H1 (cell line): ENCODE measurements around the gene MFNG. TPM values are rescaled to one million over a fixed set of nuclear protein-coding genes. Genes with fewer than 3 reads are reported as not detected.

ENCODE experiments used
- CTCF ChIA-PET: fragments of 300-600 bp; sonication (Branson Sonifier 250); formaldehyde crosslinking; loops from one replicate; lab custom pipeline; 2021; ENCODE audit not compliant: partially characterized antibody; lab: Charles Lee
- POLR2A ChIA-PET: fragments of 300-600 bp; sonication (Branson Sonifier 250); formaldehyde crosslinking; loops from one replicate; lab custom pipeline; 2021; ENCODE audit warnings: inconsistent platforms; ENCODE audit not compliant: partially characterized antibody; lab: Charles Lee
- DNase-seq, 2 experiments: peaks; one replicate each; pipeline versions ENCODE4 v3.0.0 to v3.0.0-alpha.2; 2010 to 2022; ENCODE audit warnings: low spot score in 2 of 2, low read depth in 1 of 2, mixed read lengths in 1 of 2
- FAIRE-seq: peaks from 2 replicates; lab custom pipeline; 2011; peaks lifted over from hg19 to GRCh38; lab: Jason Lieb, UNC
- H2AFZ ChIP-seq: 2 replicates; pipeline ENCODE4 v1.8.1; 2012; ENCODE audit warnings: low read length, inconsistent platforms
- H2AK5ac ChIP-seq: 2 replicates; pipeline ENCODE4 v1.6.1; 2013; ENCODE audit warnings: low read depth, low read length
- H2BK120ac ChIP-seq: replicated peaks from 2 replicates; pipeline ENCODE3; 2013; ENCODE audit warnings: low read depth, low read length, inconsistent platforms
- H2BK12ac ChIP-seq: 2 replicates; pipeline ENCODE4 v1.6.1; 2013; ENCODE audit warnings: low read depth, low read length
- H2BK15ac ChIP-seq: 2 replicates; pipeline ENCODE4 v1.6.1; 2013; ENCODE audit warnings: low read length
- H2BK20ac ChIP-seq: 2 replicates; pipeline ENCODE4 v1.6.1; 2013; ENCODE audit warnings: low read length
- H2BK5ac ChIP-seq: 2 replicates; pipeline ENCODE4 v1.6.1; 2013; ENCODE audit warnings: low read depth, low read length
- H3K14ac ChIP-seq: 2 replicates; pipeline ENCODE4 v1.6.1; 2013; ENCODE audit warnings: inconsistent platforms; ENCODE audit not compliant: insufficient read length
- H3K18ac ChIP-seq: 2 replicates; pipeline ENCODE4 v1.6.1; 2013; ENCODE audit warnings: low read length; ENCODE audit errors: extremely low read depth
- H3K23ac ChIP-seq: 2 replicates; pipeline ENCODE4 v1.6.1; 2013; ENCODE audit warnings: inconsistent platforms; ENCODE audit not compliant: insufficient read length
- H3K23me2 ChIP-seq: 2 replicates; pipeline ENCODE4 v1.6.1; 2013; ENCODE audit warnings: low read depth, low read length
- H3K27ac ChIP-seq: 2 replicates; pipeline ENCODE4 v1.6.1; 2011; ENCODE audit warnings: low read depth, low read length, inconsistent platforms
- H3K27me3 ChIP-seq, 4 experiments: replicated peaks in 1 of 4; 1 replicate in 1 of 4; 2 replicates in 3 of 4; pipeline versions ENCODE4 v1.6.1 to v1.8.1; 2011 to 2013; ENCODE audit warnings: low read length in 3 of 4, mild to moderate bottlenecking in 3 of 4, inconsistent platforms in 2 of 4, mixed read lengths in 2 of 4, moderate library complexity in 1 of 4; ENCODE audit not compliant: control insufficient read depth in 3 of 4, insufficient read depth in 3 of 4; ENCODE audit errors: extremely low read depth in 1 of 4
- H3K36me3 ChIP-seq, 4 experiments: 2 replicates each; pipeline versions ENCODE4 v1.6.1 to v1.8.1; 2011 to 2013; ENCODE audit warnings: mild to moderate bottlenecking in 4 of 4, low read length in 3 of 4, moderate library complexity in 2 of 4, control low read depth in 1 of 4, inconsistent platforms in 1 of 4; ENCODE audit not compliant: insufficient read depth in 4 of 4, control insufficient read depth in 2 of 4
- H3K4ac ChIP-seq: replicated peaks from 2 replicates; pipeline ENCODE3; 2013; ENCODE audit warnings: low read length, low read depth, mixed read lengths, inconsistent platforms; ENCODE audit not compliant: insufficient read length
- H3K4me1 ChIP-seq, 4 experiments: replicated peaks in 1 of 4; 1 replicate in 1 of 4; 2 replicates in 3 of 4; pipeline versions ENCODE4 v1.6.1 to v1.8.1; 2011 to 2013; ENCODE audit warnings: low read length in 3 of 4, inconsistent platforms in 2 of 4, mixed read lengths in 1 of 4; ENCODE audit not compliant: insufficient read depth in 4 of 4, control insufficient read depth in 3 of 4
- H3K4me2 ChIP-seq, 2 experiments: 2 replicates each; pipeline versions ENCODE4 v1.6.1 to v1.8.1; 2011 to 2013; ENCODE audit warnings: low read depth in 2 of 2, low read length in 2 of 2, control low read depth in 1 of 2, inconsistent platforms in 1 of 2, mild to moderate bottlenecking in 1 of 2; ENCODE audit not compliant: insufficient read depth in 1 of 2
- H3K4me3 ChIP-seq, 4 experiments: fragments of 200-600, 300-600 bp in 1 of 4; sonication (generic), shearing (Covaris generic), sonication (Bioruptor Twin) in 1 of 4; 2 replicates each; pipeline versions ENCODE4 v1.5.1 to v1.8.1; 2011 to 2016; ENCODE audit warnings: low read length in 4 of 4, low read depth in 3 of 4, control low read depth in 2 of 4, inconsistent platforms in 2 of 4, mild to moderate bottlenecking in 2 of 4, mixed read lengths in 1 of 4, moderate library complexity in 1 of 4; ENCODE audit not compliant: insufficient read depth in 2 of 4; ENCODE audit errors: extremely low read depth in 1 of 4
- H3K56ac ChIP-seq: replicated peaks from 2 replicates; pipeline ENCODE3; 2013; ENCODE audit warnings: low read depth, mild to moderate bottlenecking, mixed read lengths, low read length, inconsistent platforms; ENCODE audit not compliant: insufficient read length
- H3K79me1 ChIP-seq: 2 replicates; pipeline ENCODE4 v1.6.1; 2013; ENCODE audit warnings: low read depth, low read length, control low read depth
- H3K79me2 ChIP-seq, 2 experiments: 2 replicates each; pipeline versions ENCODE4 v1.6.1 to v1.8.1; 2012 to 2013; ENCODE audit warnings: low read length in 2 of 2, mild to moderate bottlenecking in 2 of 2, inconsistent platforms in 1 of 2; ENCODE audit not compliant: insufficient read depth in 2 of 2, control insufficient read depth in 1 of 2
- H3K9ac ChIP-seq, 4 experiments: replicated peaks in 1 of 4; 1 replicate in 1 of 4; 2 replicates in 3 of 4; pipeline versions ENCODE4 v1.6.1 to v1.8.1; 2011 to 2013; ENCODE audit warnings: low read depth in 3 of 4, low read length in 3 of 4, control low read depth in 2 of 4, mild to moderate bottlenecking in 2 of 4, moderate library complexity in 2 of 4, inconsistent platforms in 1 of 4; ENCODE audit errors: extremely low read depth in 1 of 4
- H3K9me3 ChIP-seq, 2 experiments: 2 replicates each; pipeline versions ENCODE4 v1.6.1 to v1.8.1; 2012 to 2013; ENCODE audit warnings: mild to moderate bottlenecking in 2 of 2, moderate library complexity in 2 of 2, control low read depth in 1 of 2, inconsistent platforms in 1 of 2, low read depth in 1 of 2, low read length in 1 of 2, mixed read lengths in 1 of 2; ENCODE audit not compliant: insufficient read depth in 2 of 2
- H4K20me1 ChIP-seq, 2 experiments: replicated peaks in 1 of 2; 2 replicates each; pipeline versions ENCODE3 to v1.8.1; 2011 to 2013; ENCODE audit warnings: inconsistent platforms in 2 of 2, low read length in 2 of 2, mild to moderate bottlenecking in 1 of 2; ENCODE audit not compliant: insufficient read depth in 2 of 2, control insufficient read depth in 1 of 2
- H4K5ac ChIP-seq: 2 replicates; pipeline ENCODE4 v1.6.1; 2013; ENCODE audit warnings: low read length, low read depth, mixed read lengths, inconsistent platforms; ENCODE audit not compliant: insufficient read length
- H4K8ac ChIP-seq: 2 replicates; pipeline ENCODE4 v1.8.0; 2013; ENCODE audit warnings: mild to moderate bottlenecking, moderate library complexity, low read length, inconsistent platforms; ENCODE audit not compliant: insufficient read depth; ENCODE audit errors: extremely low read depth
- H4K91ac ChIP-seq: replicated peaks from 2 replicates; pipeline ENCODE3; 2013; ENCODE audit warnings: low read length, mixed read lengths, inconsistent platforms; ENCODE audit not compliant: insufficient read length
- CTBP2 ChIP-seq: IDR thresholded peaks from 2 replicates; pipeline ENCODE4 v1.7.0; 2011; ENCODE audit warnings: borderline replicate concordance, mild to moderate bottlenecking, moderate library complexity, mixed read lengths, low read length; ENCODE audit not compliant: insufficient read depth, insufficient read length
- EZH2 ChIP-seq: fragments of 200-600 bp; sonication (generic); IDR thresholded peaks from 2 replicates; pipeline ENCODE4 v1.7.1; 2012; ENCODE audit warnings: low read depth, mild to moderate bottlenecking, moderate library complexity, low read length, inconsistent platforms; ENCODE audit not compliant: severe bottlenecking
- HDAC6 ChIP-seq: IDR thresholded peaks from one replicate; pipeline ENCODE4 v1.7.1; 2012; ENCODE audit warnings: low read depth, mild to moderate bottlenecking, inconsistent platforms, low read length, moderate library complexity
- JUN ChIP-seq: IDR thresholded peaks from 2 replicates; pipeline ENCODE4 v1.6.1; 2011; ENCODE audit warnings: low read depth, mild to moderate bottlenecking, improper control_type of control experiment, low read length
- KDM5A ChIP-seq: fragments of 200-600 bp; IDR thresholded peaks from 2 replicates; pipeline ENCODE4 v1.7.1; 2012; ENCODE audit warnings: mild to moderate bottlenecking, low read length, inconsistent platforms, mixed read lengths
- MAFK ChIP-seq: IDR thresholded peaks from 2 replicates; pipeline ENCODE4 v1.6.1; 2012; ENCODE audit warnings: low read depth, mild to moderate bottlenecking, improper control_type of control experiment, low read length
- RAD21 ChIP-seq, 2 experiments: IDR thresholded peaks in 1 of 2; conservative IDR thresholded peaks in 1 of 2; 2 replicates each; pipeline ENCODE4 v1.6.1; 2011; ENCODE audit warnings: low read depth in 2 of 2, low read length in 2 of 2, improper control_type of control experiment in 1 of 2, inconsistent platforms in 1 of 2, mild to moderate bottlenecking in 1 of 2, moderate library complexity in 1 of 2
- RNF2 ChIP-seq: fragments of 200-900, 300-1000 bp; sonication (generic); IDR thresholded peaks from 2 replicates; pipeline ENCODE4 v1.7.1; 2016; ENCODE audit warnings: borderline replicate concordance, low read depth, mild to moderate bottlenecking, antibody characterized with exemption, low read length; ENCODE audit not compliant: poor library complexity, severe bottlenecking; ENCODE audit errors: missing control alignments
- SIX5 ChIP-seq: IDR thresholded peaks from 2 replicates; pipeline ENCODE4 v1.6.1; 2011; ENCODE audit warnings: mild to moderate bottlenecking, low read depth, low read length
- TCF12 ChIP-seq: IDR thresholded peaks from 2 replicates; pipeline ENCODE4 v1.6.1; 2011; ENCODE audit warnings: low read depth, mild to moderate bottlenecking, low read length
- WGBS, 2 experiments: shearing (Covaris generic) in 1 of 2; methylation state at CpG; one replicate each; pipeline versions ENCODE4 v1.1.6 to v1.1.7; 2013 to 2015; ENCODE audit warnings: low lambda C conversion rate in 2 of 2, mixed read lengths in 2 of 2, inconsistent platforms in 1 of 2, low coverage in 1 of 2, missing lambda C conversion rate in 1 of 2; ENCODE audit not compliant: insufficient replicate concordance in 2 of 2, insufficient coverage in 1 of 2, insufficient read length in 1 of 2; ENCODE audit errors: extremely low coverage in 1 of 2, missing lambda C conversion rate in 1 of 2; 5-methylcytosine and 5-hydroxymethylcytosine counted together
- polyA plus RNA-seq, 7 experiments: library from polyadenylated mRNA; depleted of rRNA in 3 of 7; stranded (reverse) in 5 of 7; unstranded in 2 of 7; fragments of >200 nt in 5 of 7; fragments of 200-250 nt in 2 of 7; gene quantifications; 1 replicate in 5 of 7; 2 replicates in 1 of 7; 4 replicates in 1 of 7; pipeline versions ENCODE4 v1.2.1 to v1.2.3, GENCODE V29; 2011 to 2013; ENCODE audit warnings: missing spikeins in 2 of 7, mixed read lengths in 2 of 7
- total RNA-seq: library from RNA; stranded (reverse); fragmentation: NEBNext Ultra II Directional; extraction: Animal tissue kit (Norgen Biotek cat#: 25700); gene quantifications from 2 replicates; pipeline ENCODE4 v1.2.1, GENCODE V29; 2021
- TF ChIP-seq, protein P1 (sequence below): IDR thresholded peaks from 2 replicates; pipeline ENCODE4 v1.6.1; 2011; ENCODE audit warnings: low read depth, mild to moderate bottlenecking, low read length; ENCODE audit not compliant: insufficient read depth

Gene MFNG
- total and polyA plus RNA-seq, 2 of the 8 experiments (the other 6 are each of a cell fraction or from before 2014, with no cell fraction given): 1.7 to 5.5 TPM

DNA sequence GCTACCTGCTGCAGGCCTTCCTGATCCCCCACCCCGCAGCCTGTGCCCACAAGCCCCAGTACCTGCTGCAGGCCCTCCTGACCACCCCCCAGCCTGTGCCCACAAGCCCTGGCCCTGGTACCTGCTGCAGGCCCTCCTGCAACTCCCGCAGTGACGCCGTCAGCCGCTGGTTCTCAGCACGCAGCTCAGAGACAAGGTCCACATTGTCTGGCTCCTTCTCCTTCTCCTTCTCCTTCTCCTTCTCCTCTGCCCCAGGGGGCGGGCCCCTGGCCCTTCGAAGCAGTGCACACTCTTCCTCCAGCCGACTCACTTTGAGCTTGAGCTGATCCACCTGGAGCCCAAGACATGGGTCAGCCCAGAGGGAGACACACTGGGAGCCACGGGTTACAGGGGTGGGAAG lies 23.9 kb upstream of the MFNG start:
- H3K27ac ChIP-seq: no peak overlapping the region

More for the DNA sequence above, 23.9 kb upstream of the MFNG start:
- Histone ChIP-seq H3K4ac (no peak overlapping the region), H3K23ac (no peak overlapping the region), H2BK15ac (no peak overlapping the region), H3K79me1 (no peaks in the 10 kb centered on the region), H2BK12ac (no peak overlapping the region), H3K27me3 (no peaks in the 10 kb centered on the region; a peak in 1 of 7 replicates), H3K4me1 (peaks cover 0 to 2% (median 1%) of the 10 kb centered on the region in 4 experiments; a peak in 3 of 7 replicates), H3K4me3 (no peak overlapping the region), H4K8ac (peak overlapping the region; percentile 42; the same call in 1 of the 2 replicates), H2AK5ac (no peak overlapping the region), H2BK120ac (no peak overlapping the region), H4K20me1 (no peaks in the 10 kb centered on the region), H3K36me3 (no peaks in the 10 kb centered on the region), H2AFZ (no peak overlapping the region), H3K18ac (no peak overlapping the region), H2BK20ac (no peak overlapping the region), H3K14ac (no peak overlapping the region), H3K56ac (no peak overlapping the region), H3K4me2 (no peak overlapping the region), H3K79me2 (no peaks in the 10 kb centered on the region), H4K91ac (no peak overlapping the region), H3K9ac (no peak overlapping the region), H2BK5ac (no peak overlapping the region), H4K5ac (no peak overlapping the region), H3K23me2 (no peaks in the 10 kb centered on the region; the same call in 1 of the 2 replicates), H3K9me3 (no peaks in the 10 kb centered on the region)
- POLR2A ChIA-PET: no interaction called here
- no peak for TF ChIP-seq KDM5A
- no peak for TF ChIP-seq EZH2
- no peak for TF ChIP-seq RNF2
- TF ChIP-seq JUN: no peak
- no peak for TF ChIP-seq CTBP2
- no peak for TF ChIP-seq RAD21 (IDR thresholded peaks at IDR 0.05 in 1 of 2, conservative IDR thresholded peaks at IDR 0.05 in 1 of 2; ENCODE audit: low read depth in 2 of 2, low read length in 2 of 2)
- no peak for TF ChIP-seq MAFK
- no peak for TF ChIP-seq TCF12
- TF ChIP-seq SIX5: no peak
- TF ChIP-seq HDAC6: no peak
- TF ChIP-seq, protein P1, sequence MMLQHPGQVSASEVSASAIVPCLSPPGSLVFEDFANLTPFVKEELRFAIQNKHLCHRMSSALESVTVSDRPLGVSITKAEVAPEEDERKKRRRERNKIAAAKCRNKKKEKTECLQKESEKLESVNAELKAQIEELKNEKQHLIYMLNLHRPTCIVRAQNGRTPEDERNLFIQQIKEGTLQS: no peak
- CTCF ChIA-PET: interaction anchor here (2.7 to 7.3 kb wide), 3 partner anchors 13 to 83 kb away, joined by 11 to 45 read pairs (median 21); no protein-coding TSS in a partner anchor
- DNase-seq (no peak), FAIRE-seq (no peak)
- 88% methylated on average over 10 of the region's 10 CpGs; no CpG with 5 or more reads in 1 of the 2 experiments for WGBS, 2 experiments
